IMR-90 (cell line): ENCODE results near the gene ZDHHC8. TPM values are rescaled to one million over a fixed set of nuclear protein-coding genes. Genes with fewer than 3 reads are reported as not detected.

Source experiments
- ATAC-seq: fragments of 200-7000 bp; cut with Tn5 transposase; 2 replicates; pipeline ENCODE4 v1.9.1; 2020; ENCODE audit warnings: low read depth, mild to moderate bottlenecking, moderate library complexity
- BruUV-seq: library from RNA; stranded (reverse); fragments of 400-500 nt; replicated peaks from 2 replicates; lab custom pipeline; 2021; lab: Mats Ljungman, UMichigan
- CTCF ChIA-PET: fragments of 300-600 bp; formaldehyde crosslinking; extraction: SDS; loops from one replicate; lab custom pipeline; 2021; ENCODE audit warnings: antibody characterized with exemption; lab: Yijun Ruan, JAX
- POLR2A ChIA-PET: fragments of 300-600 bp; sonication (Branson Sonifier 250); formaldehyde crosslinking; loops from one replicate; lab custom pipeline; 2022; ENCODE audit warnings: antibody characterized with exemption; ENCODE audit not compliant: unreplicated experiment; lab: Charles Lee
- DNase-seq: peaks from one replicate; pipeline ENCODE4 v3.0.0; 2013
- H2AFZ ChIP-seq: replicated peaks from 2 replicates; pipeline ENCODE3; 2013; ENCODE audit warnings: low read length, mild to moderate bottlenecking; ENCODE audit not compliant: poor library complexity
- H2AK5ac ChIP-seq: 2 replicates; pipeline ENCODE4 v1.6.1; 2013; ENCODE audit warnings: low read depth, low read length, inconsistent platforms
- H2AK9ac ChIP-seq: replicated peaks from 2 replicates; pipeline ENCODE3; 2013; ENCODE audit warnings: mild to moderate bottlenecking, low read depth, low read length, moderate library complexity; ENCODE audit not compliant: poor library complexity
- H2BK120ac ChIP-seq: 2 replicates; pipeline ENCODE4 v1.6.1; 2013; ENCODE audit warnings: low read depth, low read length, inconsistent platforms
- H2BK15ac ChIP-seq: 3 replicates; pipeline ENCODE4 v1.6.1; 2013; ENCODE audit warnings: low read depth, low read length, inconsistent platforms
- H2BK20ac ChIP-seq: 2 replicates; pipeline ENCODE4 v1.6.1; 2013; ENCODE audit warnings: low read depth, mild to moderate bottlenecking, inconsistent platforms, low read length, moderate library complexity
- H2BK5ac ChIP-seq: 2 replicates; pipeline ENCODE4 v1.6.1; 2013; ENCODE audit warnings: mild to moderate bottlenecking, low read depth, low read length, inconsistent platforms; ENCODE audit not compliant: poor library complexity, severe bottlenecking
- H3K14ac ChIP-seq: replicated peaks from 2 replicates; pipeline ENCODE4 v1.6.1; 2013; ENCODE audit warnings: low read depth, low read length, inconsistent platforms
- H3K18ac ChIP-seq: 2 replicates; pipeline ENCODE4 v1.6.1; 2013; ENCODE audit warnings: low read depth, low read length, control low read depth
- H3K23ac ChIP-seq: 2 replicates; pipeline ENCODE4 v1.6.1; 2013; ENCODE audit warnings: low read depth, low read length, inconsistent platforms
- H3K27ac ChIP-seq: 2 replicates; pipeline ENCODE4 v1.5.1; 2013; ENCODE audit warnings: mild to moderate bottlenecking, control low read depth, low read length; ENCODE audit not compliant: insufficient read depth
- H3K27me3 ChIP-seq: 2 replicates; pipeline ENCODE4 v1.6.1; 2013; ENCODE audit warnings: low read length; ENCODE audit not compliant: control insufficient read depth, insufficient read depth
- H3K36me3 ChIP-seq: 2 replicates; pipeline ENCODE4 v1.6.1; 2013; ENCODE audit warnings: low read length, mixed read lengths; ENCODE audit not compliant: control insufficient read depth, insufficient read depth
- H3K4ac ChIP-seq: 2 replicates; pipeline ENCODE4 v1.6.1; 2013; ENCODE audit warnings: low read depth, low read length, inconsistent platforms
- H3K4me1 ChIP-seq: 2 replicates; pipeline ENCODE4 v1.6.1; 2013; ENCODE audit warnings: low read length, mixed read lengths; ENCODE audit not compliant: control insufficient read depth, insufficient read depth
- H3K4me2 ChIP-seq: 2 replicates; pipeline ENCODE4 v1.6.1; 2013; ENCODE audit warnings: low read depth, mild to moderate bottlenecking, control low read depth, low read length, moderate library complexity
- H3K4me3 ChIP-seq: 2 replicates; pipeline ENCODE4 v1.5.1; 2013; ENCODE audit warnings: low read depth, mild to moderate bottlenecking, control low read depth, low read length, moderate library complexity; ENCODE audit not compliant: insufficient read depth
- H3K56ac ChIP-seq: 2 replicates; pipeline ENCODE4 v1.6.1; 2013; ENCODE audit warnings: low read length, inconsistent platforms; ENCODE audit not compliant: insufficient read depth; ENCODE audit errors: extremely low read depth
- H3K79me1 ChIP-seq, 2 experiments: 2 replicates each; pipeline ENCODE4 v1.6.1; 2013; ENCODE audit warnings: low read length in 2 of 2, inconsistent platforms in 1 of 2, low read depth in 1 of 2
- H3K9ac ChIP-seq: 2 replicates; pipeline ENCODE4 v1.6.1; 2013; ENCODE audit warnings: low read depth, low read length, control low read depth
- H3K9me1 ChIP-seq: 2 replicates; pipeline ENCODE4 v1.6.1; 2013; ENCODE audit warnings: low read length, inconsistent platforms; ENCODE audit not compliant: insufficient read depth
- H3K9me3 ChIP-seq: 2 replicates; pipeline ENCODE4 v1.6.1; 2013; ENCODE audit warnings: low read length; ENCODE audit not compliant: control insufficient read depth, insufficient read depth
- H4K20me1 ChIP-seq: 2 replicates; pipeline ENCODE4 v1.6.1; 2013; ENCODE audit warnings: low read length, inconsistent platforms; ENCODE audit not compliant: insufficient read depth
- H4K5ac ChIP-seq: 2 replicates; pipeline ENCODE4 v1.6.1; 2013; ENCODE audit warnings: mild to moderate bottlenecking, low read depth, low read length, control low read depth
- H4K8ac ChIP-seq, 2 experiments: 2 replicates each; pipeline ENCODE4 v1.6.1; 2013; ENCODE audit warnings: low read depth in 2 of 2, low read length in 2 of 2, control low read depth in 1 of 2, inconsistent platforms in 1 of 2
- H4K91ac ChIP-seq: 2 replicates; pipeline ENCODE4 v1.6.1; 2013; ENCODE audit warnings: low read depth, low read length, inconsistent platforms; ENCODE audit not compliant: insufficient read depth
- RAD21 ChIP-seq: IDR thresholded peaks from 2 replicates; pipeline ENCODE4 v1.6.1; 2012; ENCODE audit warnings: low read length, improper control_type of control experiment
- WGBS, 2 experiments: methylation state at CpG; one replicate each; pipeline versions ENCODE4 v1.1.5 to v1.1.7; 2013; ENCODE audit warnings: missing lambda C conversion rate in 2 of 2; ENCODE audit not compliant: insufficient read length in 1 of 2; ENCODE audit errors: extremely low coverage in 2 of 2; 5-methylcytosine and 5-hydroxymethylcytosine counted together
- dilution Hi-C: fragments of 300-500 bp; cut with HindIII; formaldehyde crosslinking; loops from one replicate; pipeline ENCODE4 v1.14.3; 2018; ENCODE audit warnings: low sequenced_read_pairs; ENCODE audit not compliant: unreplicated experiment
- in situ Hi-C: fragments of 300-500 bp; cut with MboI; formaldehyde crosslinking; loops from 3 replicates; pipeline ENCODE4 v1.14.3; 2019; ENCODE audit warnings: low sequenced_read_pairs, inconsistent platforms, mixed read lengths
- intact Hi-C: fragments of 100-400 bp; cut with micrococcal nuclease; formaldehyde crosslinking; loops from 2 replicates; pipeline ENCODE4 v1.10.0; 2022
- polyA plus RNA-seq, 3 experiments: library from polyadenylated mRNA; depleted of rRNA; stranded (reverse); fragments of >200 nt; gene quantifications; 2 replicates each; pipeline ENCODE4 v1.2.3, GENCODE V29; 2012; ENCODE audit warnings: low replicate concordance in 1 of 3
- total RNA-seq: library from RNA; depleted of rRNA; stranded (reverse); fragments of >200 nt; gene quantifications from 2 replicates; pipeline ENCODE4 v1.2.3, GENCODE V29; 2012
- TF ChIP-seq, protein P1 (sequence below): conservative IDR thresholded peaks from 2 replicates; pipeline ENCODE4 v1.5.1; 2012; ENCODE audit warnings: mild to moderate bottlenecking, low read depth, low read length, improper control_type of control experiment

Gene ZDHHC8
- total and polyA plus RNA-seq, 2 of the 4 experiments (the other 2 are of a cell fraction): 2.5 to 72.6 TPM

DNA sequence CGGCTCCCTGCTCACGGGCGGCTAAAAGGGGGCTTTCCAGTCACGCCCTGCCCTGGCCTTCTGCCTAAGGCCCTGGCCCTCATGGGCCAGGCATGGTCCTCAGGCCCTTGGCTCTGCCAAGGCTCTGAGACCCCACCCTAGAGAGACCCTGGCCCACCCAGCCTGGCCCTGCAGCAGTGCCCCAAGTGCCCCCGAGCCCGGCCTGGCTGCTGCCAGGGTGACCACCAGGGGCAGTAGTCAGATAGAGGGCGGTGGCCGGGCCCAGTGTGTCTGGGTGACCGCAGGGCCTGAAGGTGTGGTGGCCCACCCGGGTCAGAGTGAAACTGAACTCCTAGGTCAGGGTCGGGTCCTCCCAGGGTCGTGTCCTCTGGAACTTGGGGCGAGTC is 48.6 kb downstream of the ZDHHC8 start:
- dilution Hi-C loops (no loop called here), in situ Hi-C loops (no loop called here), intact Hi-C loops (no loop called here)
- Histone ChIP-seq H4K8ac (no peak overlapping the region), H3K14ac (no peak overlapping the region), H2BK5ac (no peak overlapping the region), H2AFZ (no peak overlapping the region), H3K23ac (no peak overlapping the region), H4K5ac (no peak overlapping the region), H2AK9ac (no peak overlapping the region), H2BK20ac (no peak overlapping the region), H2AK5ac (no peak overlapping the region), H3K9ac (no peak overlapping the region), H3K4me1 (no peaks in the 10 kb centered on the region), H3K79me1 (no peaks in the 10 kb centered on the region), H3K27ac (no peak overlapping the region), H2BK15ac (no peak overlapping the region), H3K9me1 (no peaks in the 10 kb centered on the region), H3K27me3 (peaks cover 40% of the 10 kb centered on the region), H3K9me3 (no peaks in the 10 kb centered on the region), H4K91ac (no peak overlapping the region), H3K18ac (no peak overlapping the region), H3K36me3 (no peaks in the 10 kb centered on the region), H3K4me3 (no peak overlapping the region), H3K4me2 (no peak overlapping the region), H3K56ac (no peak overlapping the region), H3K4ac (no peak overlapping the region), H4K20me1 (no peaks in the 10 kb centered on the region), H2BK120ac (no peak overlapping the region)
- TF ChIP-seq, protein P1, sequence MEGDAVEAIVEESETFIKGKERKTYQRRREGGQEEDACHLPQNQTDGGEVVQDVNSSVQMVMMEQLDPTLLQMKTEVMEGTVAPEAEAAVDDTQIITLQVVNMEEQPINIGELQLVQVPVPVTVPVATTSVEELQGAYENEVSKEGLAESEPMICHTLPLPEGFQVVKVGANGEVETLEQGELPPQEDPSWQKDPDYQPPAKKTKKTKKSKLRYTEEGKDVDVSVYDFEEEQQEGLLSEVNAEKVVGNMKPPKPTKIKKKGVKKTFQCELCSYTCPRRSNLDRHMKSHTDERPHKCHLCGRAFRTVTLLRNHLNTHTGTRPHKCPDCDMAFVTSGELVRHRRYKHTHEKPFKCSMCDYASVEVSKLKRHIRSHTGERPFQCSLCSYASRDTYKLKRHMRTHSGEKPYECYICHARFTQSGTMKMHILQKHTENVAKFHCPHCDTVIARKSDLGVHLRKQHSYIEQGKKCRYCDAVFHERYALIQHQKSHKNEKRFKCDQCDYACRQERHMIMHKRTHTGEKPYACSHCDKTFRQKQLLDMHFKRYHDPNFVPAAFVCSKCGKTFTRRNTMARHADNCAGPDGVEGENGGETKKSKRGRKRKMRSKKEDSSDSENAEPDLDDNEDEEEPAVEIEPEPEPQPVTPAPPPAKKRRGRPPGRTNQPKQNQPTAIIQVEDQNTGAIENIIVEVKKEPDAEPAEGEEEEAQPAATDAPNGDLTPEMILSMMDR: peak; percentile 15; the same call in 1 of the 2 replicates
- no peak for TF ChIP-seq RAD21
- BruUV-seq: no TSS peak
- no peak for ATAC-seq
- ChIA-PET POLR2A (no interaction called here), CTCF (no interaction called here)
- 79% methylated on average over 6 of the region's 13 CpGs; no CpG with 5 or more reads in 1 of the 2 experiments for WGBS, 2 experiments
- no peak for DNase-seq
